Posterior vena cava (tissue), 2 donors: ENCODE measurements around the gene UTS2B. TPM values are rescaled to one million over a fixed set of nuclear protein-coding genes. Genes with fewer than 3 reads are reported as not detected.

Source experiments
- total RNA-seq, 2 donors: library from RNA; stranded (reverse); fragmentation: NEBNext Ultra II Directional; extraction: Animal tissue kit (Norgen Biotek cat#: 25700); gene quantifications; one replicate each; pipeline ENCODE4 v1.2.1, GENCODE V29; 2021
- donor health status: DM: yes; HTN: yes; CAD: no.
- donor health status: DM: yes; HTN: yes; CAD: no.

The UTS2B gene
- total RNA-seq, 2 donors from 2014 or later: 0.24 to 0.37 TPM

Other genes with a start within 250 kb of the UTS2B start
- not detected for gene OSTN, start 131.3 kb downstream of the UTS2B start, total RNA-seq
- gene CCDC50, start 1.1 kb downstream of the UTS2B start, total RNA-seq: 100 to 1,000 TPM in 1 of 2 donors, 10 to 100 TPM in 1; 81.7 to 124 TPM
- not detected for gene PYDC2, start 130.6 kb upstream of the UTS2B start, total RNA-seq